GM21825 (cell line): ENCODE results near the gene SRPK3.
"Not testable (repeated sequence)": the region's sequence is repeated elsewhere in the genome, so short reads cannot be mapped to it uniquely, and the experiment has no call there.

Source experiments
- ATAC-seq: cut with Tn5 transposase; IDR thresholded peaks from one replicate; pipeline ENCODE4 v1.9.1; 2021; ENCODE audit warnings: mild to moderate bottlenecking, moderate library complexity; ENCODE audit not compliant: unreplicated experiment

The SRPK3 gene

GRCh38 chrX:153744210-153745066 is 36.4 kb upstream of the SRPK3 start:
- ATAC-seq, result no peak

GRCh38 chrX:153745067-153745433 is 35.8 kb upstream of the SRPK3 start:
- ATAC-seq, result not testable (repeated sequence)

GRCh38 chrX:153746359-153746758 is 34.5 kb upstream of the SRPK3 start:
- no peak for ATAC-seq

GRCh38 chrX:153746991-153747390 is 33.9 kb upstream of the SRPK3 start:
- not testable (repeated sequence) for ATAC-seq

GRCh38 chrX:153749017-153749416 is 31.8 kb upstream of the SRPK3 start:
- ATAC-seq, result not testable (repeated sequence)

GRCh38 chrX:153750127-153750774 is 30.6 kb upstream of the SRPK3 start:
- no peak for ATAC-seq

- ATAC-seq, result no peak
Measured at GRCh38 chrX:153755136-153755535, 25.7 kb upstream of the SRPK3 start.

GRCh38 chrX:153761863-153762262 is 19.0 kb upstream of the SRPK3 start:
- ATAC-seq, result no peak

GRCh38 chrX:153762626-153763173 is 18.1 kb upstream of the SRPK3 start:
- ATAC-seq, result no peak

- no peak for ATAC-seq
Measured at GRCh38 chrX:153763298-153763932, 17.4 kb upstream of the SRPK3 start.

- ATAC-seq, result peak; percentile 70
Measured at GRCh38 chrX:153763989-153764755, 16.7 kb upstream of the SRPK3 start, which contains the start of gene PLXNB3. Gene PLXNB3, plus strand, starts transcription at chrX:153764249. Its CDS starts 1,287 bp downstream, at chrX:153765536.

- ATAC-seq, result no peak
Measured at GRCh38 chrX:153764786-153765137, 16.1 kb upstream of the SRPK3 start.

GRCh38 chrX:153765138-153766079 is 15.4 kb upstream of the SRPK3 start:
- ATAC-seq, result no peak

GRCh38 chrX:153766098-153766817 is 14.6 kb upstream of the SRPK3 start:
- no peak for ATAC-seq

- no peak for ATAC-seq
Measured at GRCh38 chrX:153766871-153767673, 13.8 kb upstream of the SRPK3 start.

- ATAC-seq, result no peak
Measured at GRCh38 chrX:153767674-153768055, 13.2 kb upstream of the SRPK3 start.

GRCh38 chrX:153768311-153769157 is 12.3 kb upstream of the SRPK3 start:
- ATAC-seq, result no peak
